Pons (tissue), 1 donor: ENCODE results near the gene TUBB2B.

Experiments
- DNase-seq: peaks from one replicate; pipeline ENCODE4 v3.0.0-alpha.2; 2016; ENCODE audit warnings: low spot score

The TUBB2B gene

GRCh38 chr6:3227363-3228045 is at the start of gene TUBB2B:
Gene TUBB2B, minus strand, starts transcription at chr6:3227653. Its CDS starts 110 bp downstream, at chr6:3227543.
- peak; percentile 81 for DNase-seq

GRCh38 chr6:3277251-3277650 is 49.8 kb upstream of the TUBB2B start:
- DNase-seq = no peak

GRCh38 chr6:3276174-3277167 is 49.0 kb upstream of the TUBB2B start:
- DNase-seq = no peak

GRCh38 chr6:3273707-3274521 is 46.5 kb upstream of the TUBB2B start:
- DNase-seq = no peak

GRCh38 chr6:3272911-3273547 is 45.6 kb upstream of the TUBB2B start:
- DNase-seq = no peak

- DNase-seq = no peak
These were observed 44.3 kb upstream of the TUBB2B start for GRCh38 chr6:3271756-3272155.

GRCh38 chr6:3270258-3270657 is 42.8 kb upstream of the TUBB2B start:
- DNase-seq = no peak

- no peak for DNase-seq
These were observed 42.0 kb upstream of the TUBB2B start for GRCh38 chr6:3269281-3269975.

GRCh38 chr6:3268680-3269079 is 41.2 kb upstream of the TUBB2B start:
- DNase-seq = no peak

- DNase-seq = no peak
These were observed 39.7 kb upstream of the TUBB2B start for GRCh38 chr6:3267162-3267561.

GRCh38 chr6:3266170-3266569 is 38.7 kb upstream of the TUBB2B start:
- no peak for DNase-seq

GRCh38 chr6:3265671-3266070 is 38.2 kb upstream of the TUBB2B start:
- DNase-seq = no peak

- no peak for DNase-seq
These were observed 36.9 kb upstream of the TUBB2B start for GRCh38 chr6:3264356-3264755.

- no peak for DNase-seq
These were observed 35.6 kb upstream of the TUBB2B start for GRCh38 chr6:3263096-3263495.

GRCh38 chr6:3261921-3262320 is 34.5 kb upstream of the TUBB2B start:
- no peak for DNase-seq

GRCh38 chr6:3261518-3261820 is 34.0 kb upstream of the TUBB2B start:
- DNase-seq = no peak

GRCh38 chr6:3260772-3261517 is 33.5 kb upstream of the TUBB2B start:
- DNase-seq = no peak

GRCh38 chr6:3260296-3260695 is 32.8 kb upstream of the TUBB2B start:
- no peak for DNase-seq

GRCh38 chr6:3259491-3259958 is 32.1 kb upstream of the TUBB2B start:
- no peak for DNase-seq

- DNase-seq = peak; percentile 81
These were observed 31.5 kb upstream of the TUBB2B start, which contains the start of gene PSMG4 for GRCh38 chr6:3258720-3259490. Gene PSMG4, plus strand, starts transcription at chr6:3258947. Its CDS starts 76 bp downstream, at chr6:3259023.
